ENCODE data around the gene SYNPO2.

- TF ChIP-seq CTCF (conservative IDR thresholded peaks at IDR 0.05 in 1 of 2, IDR thresholded peaks at IDR 0.05 in 1 of 2; ENCODE audit: extremely low read depth in 1 of 2, insufficient read depth in 1 of 2, low read depth in 1 of 2, low read length in 2 of 2) (no peak), EZH2 (IDR thresholded peaks at IDR 0.05; ENCODE audit: borderline replicate concordance, low read length) (no peak)
Measured at GRCh38 chr4:118988635-118988972, 100.0 kb downstream of the SYNPO2 start.

All from mammary epithelial cell (primary cell).